B cell (primary cell): Measurements from ENCODE around the gene CCL22. TPM values are rescaled to one million over a fixed set of nuclear protein-coding genes. Genes with fewer than 3 reads are reported as not detected.

Experiments used
- ATAC-seq: fragments of 200-7000 bp; cut with Tn5 transposase; one replicate; pipeline ENCODE4 v1.10.0; 2021; ENCODE audit warnings: low read depth, mild to moderate bottlenecking, moderate number of reproducible peaks, moderate library complexity
- CTCF ChIA-PET: fragments of 350-600 bp; sonication (Branson Sonifier 250); formaldehyde crosslinking; loops from one replicate; lab custom pipeline; 2021; ENCODE audit warnings: antibody characterized with exemption, inconsistent platforms; lab: Charles Lee
- POLR2A ChIA-PET: fragments of 350-600 bp; sonication (Branson Sonifier 250); formaldehyde crosslinking; loops from one replicate; lab custom pipeline; 2021; ENCODE audit warnings: antibody characterized with exemption; lab: Charles Lee
- DNase-seq: peaks from one replicate; pipeline ENCODE4 v3.0.0; 2013
- H2AFZ ChIP-seq: 2 replicates; pipeline ENCODE4 v1.6.1; 2012; ENCODE audit warnings: mild to moderate bottlenecking, low read depth, low read length; ENCODE audit not compliant: insufficient read depth, poor library complexity, severe bottlenecking
- H3K27ac ChIP-seq, 2 donors: 1 replicate in 1 of 2; 2 replicates in 1 of 2; pipeline ENCODE4 v1.5.1; 2012 to 2013; ENCODE audit warnings: low read length in 2 of 2, mild to moderate bottlenecking in 2 of 2, moderate library complexity in 1 of 2
- H3K27me3 ChIP-seq, 4 experiments: fragments of 200-600 bp in 1 of 4; sonication (generic) in 1 of 4; replicated peaks in 1 of 4; 1 replicate in 2 of 4; 2 replicates in 2 of 4; pipeline versions ENCODE4 v1.6.1 to v1.7.0; 2013 to 2016; ENCODE audit warnings: low read length in 3 of 4, mild to moderate bottlenecking in 2 of 4, mixed read lengths in 1 of 4, moderate library complexity in 1 of 4; ENCODE audit not compliant: insufficient read depth in 4 of 4, control insufficient read depth in 3 of 4; ENCODE audit errors: control extremely low read depth in 1 of 4
- H3K36me3 ChIP-seq, 2 experiments: replicated peaks in 1 of 2; 1 replicate in 1 of 2; 2 replicates in 1 of 2; pipeline versions ENCODE4 v1.6.1 to v1.7.1; 2013; ENCODE audit warnings: low read length in 1 of 2; ENCODE audit not compliant: insufficient read depth in 2 of 2, control insufficient read depth in 1 of 2; ENCODE audit errors: control extremely low read depth in 1 of 2, extremely low read depth in 1 of 2
- H3K4me1 ChIP-seq, 2 donors: fragments of 200-600 bp in 1 of 2; sonication (generic) in 1 of 2; 1 replicate in 1 of 2; 2 replicates in 1 of 2; pipeline versions ENCODE4 v1.5.1 to v1.6.1; 2013 to 2017; ENCODE audit warnings: low read length in 2 of 2; ENCODE audit not compliant: control insufficient read depth in 2 of 2, insufficient read depth in 2 of 2
- H3K4me2 ChIP-seq: replicated peaks from 2 replicates; pipeline ENCODE3; 2012; ENCODE audit warnings: mild to moderate bottlenecking, low read depth, low read length; ENCODE audit not compliant: poor library complexity, severe bottlenecking
- H3K4me3 ChIP-seq, 5 experiments: fragments of 200-600 bp in 1 of 5; sonication (generic) in 1 of 5; 1 replicate in 3 of 5; 2 replicates in 2 of 5; pipeline versions ENCODE4 v1.5.1 to v1.7.0; 2011 to 2016; ENCODE audit warnings: low read length in 4 of 5, mild to moderate bottlenecking in 4 of 5, low read depth in 2 of 5, control low read depth in 1 of 5, moderate library complexity in 1 of 5; ENCODE audit not compliant: insufficient read depth in 1 of 5; ENCODE audit errors: control extremely low read depth in 1 of 5, extremely low read depth in 1 of 5
- H3K79me2 ChIP-seq: fragments of 200-600 bp; sonication (generic); one replicate; pipeline ENCODE4 v1.6.0; 2016; ENCODE audit warnings: low read length; ENCODE audit not compliant: control insufficient read depth, insufficient read depth
- H3K9ac ChIP-seq: fragments of 200-600 bp; sonication (generic); 2 replicates; pipeline ENCODE4 v1.6.1; 2017; ENCODE audit warnings: mild to moderate bottlenecking, low read length, moderate library complexity
- H3K9me3 ChIP-seq, 3 donors: one replicate each; pipeline versions ENCODE4 v1.6.1 to v1.7.1; 2013; ENCODE audit warnings: low read length in 2 of 3; ENCODE audit not compliant: control insufficient read depth in 2 of 3, insufficient read depth in 1 of 3; ENCODE audit errors: control extremely low read depth in 1 of 3
- H4K20me1 ChIP-seq: 2 replicates; pipeline ENCODE4 v1.6.0; 2012; ENCODE audit warnings: mild to moderate bottlenecking, low read length; ENCODE audit not compliant: insufficient read depth, control insufficient read depth, poor library complexity, severe bottlenecking
- H3K27ac Mint-ChIP-seq: one replicate; pipeline ENCODE4 v1.8.0; 2021; ENCODE audit warnings: mixed read lengths
- H3K27me3 Mint-ChIP-seq: one replicate; pipeline ENCODE4 v1.8.0; 2021; ENCODE audit warnings: mixed read lengths
- H3K4me1 Mint-ChIP-seq: one replicate; pipeline ENCODE4 v1.8.0; 2021; ENCODE audit warnings: mixed read lengths
- H3K4me3 Mint-ChIP-seq: one replicate; pipeline ENCODE4 v1.8.0; 2021; ENCODE audit warnings: mixed read lengths
- H3K9me3 Mint-ChIP-seq: one replicate; pipeline ENCODE4 v1.8.0; 2022; ENCODE audit warnings: mixed read lengths; ENCODE audit not compliant: insufficient read depth
- CTCF ChIP-seq: fragments of 200-600 bp; IDR thresholded peaks from one replicate; pipeline ENCODE4 v1.8.0; 2022; ENCODE audit warnings: antibody characterized with exemption, mild to moderate bottlenecking
- EZH2 ChIP-seq: IDR thresholded peaks from 2 replicates; pipeline ENCODE4 v1.6.1; 2012; ENCODE audit warnings: borderline replicate concordance, low read depth, mild to moderate bottlenecking, moderate library complexity, low read length; ENCODE audit not compliant: insufficient read depth, poor library complexity, severe bottlenecking
- WGBS: methylation state at CpG from one replicate; pipeline ENCODE4 v1.1.5; 2013; ENCODE audit warnings: missing lambda C conversion rate; ENCODE audit not compliant: insufficient coverage; 5-methylcytosine and 5-hydroxymethylcytosine counted together
- intact Hi-C: fragments of 100-400 bp; cut with micrococcal nuclease; formaldehyde crosslinking; loops from one replicate; pipeline ENCODE4 v1.10.0; 2022
- polyA plus RNA-seq: library from polyadenylated mRNA; depleted of rRNA; stranded (reverse); fragments of >200 nt; gene quantifications from 2 replicates; pipeline ENCODE4 v1.2.3, GENCODE V29; 2012
- total RNA-seq, 2 donors: library from RNA; stranded (reverse); fragments of 120-200 nt in 1 of 2; gene quantifications; 1 replicate in 1 of 2; 2 replicates in 1 of 2; pipeline versions ENCODE4 v1.2.3 to v1.2.4, GENCODE V29; 2013 to 2022

The CCL22 gene
- total and polyA plus RNA-seq, 2 donors (not counting 1 experiment from before 2014, with no cell fraction given): 0.04 to 91.5 TPM

DNA sequence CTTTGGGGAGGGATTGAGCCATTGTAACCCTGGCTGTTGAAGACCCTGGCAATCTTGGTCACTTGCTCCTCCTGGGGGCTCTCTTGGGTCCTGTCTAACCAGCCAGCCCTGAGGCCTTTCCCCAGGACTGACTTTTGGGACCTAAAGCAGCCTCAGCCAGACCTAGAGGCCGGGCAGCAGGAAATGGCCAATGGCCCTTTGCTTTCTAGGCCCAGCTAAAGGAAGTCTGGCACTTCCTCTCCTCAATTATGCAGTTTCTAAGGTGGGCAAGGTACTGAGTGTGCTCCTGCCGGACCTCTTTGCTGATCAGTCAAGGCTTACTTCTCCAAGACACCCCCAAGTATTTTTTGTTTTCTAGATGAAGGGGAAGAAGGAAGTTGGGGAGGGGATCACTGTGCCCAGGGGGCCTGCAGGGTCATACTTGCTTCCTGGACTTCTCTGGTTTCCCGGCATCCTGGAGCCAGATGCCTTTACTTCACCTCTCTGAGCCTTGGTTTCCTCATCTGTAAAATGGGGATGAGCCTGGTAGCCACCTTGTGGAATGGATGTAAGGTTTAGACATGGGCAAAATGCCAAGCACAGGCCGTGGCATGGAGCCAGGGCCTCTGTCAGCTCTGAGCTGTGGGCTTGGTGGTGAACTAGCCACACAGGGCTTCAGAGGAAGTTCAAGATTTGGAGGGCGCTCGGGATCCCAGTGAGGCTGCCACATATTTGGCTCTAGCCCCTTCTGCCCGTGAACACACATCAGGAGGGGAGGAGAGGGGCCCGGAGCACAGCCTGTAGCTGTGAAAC, 22.3 kb downstream of the CCL22 start:
- peaks cover 45 to 55% of the 10 kb centered on the region in 2 donors for H3K4me1 ChIP-seq
- DNase-seq (peak; percentile 26), ATAC-seq (no peak)
- no peak overlapping the region for H3K9ac ChIP-seq
- no peak overlapping the region for H3K27ac ChIP-seq
- H4K20me1 ChIP-seq: no peaks in the 10 kb centered on the region
- intact Hi-C loops: no loop called here
- H3K27me3 ChIP-seq: no peaks in the 10 kb centered on the region
- H3K27ac Mint-ChIP-seq: no peak overlapping the region
- H3K4me1 Mint-ChIP-seq: peaks cover 59% of the 10 kb centered on the region
- peak overlapping the region; percentile 11 for H3K4me2 ChIP-seq
- H3K36me3 ChIP-seq: no peaks in the 10 kb centered on the region
- peak overlapping the region; percentile 2 for H2AFZ ChIP-seq
- no peak overlapping the region for H3K4me3 ChIP-seq
- H3K27me3 Mint-ChIP-seq: no peaks in the 10 kb centered on the region
- TF ChIP-seq CTCF: no peak
- TF ChIP-seq EZH2: no peak
- H3K9me3 Mint-ChIP-seq: no peaks in the 10 kb centered on the region
- WGBS: 33% methylated on average over 5 of the region's 8 CpGs
- ChIA-PET CTCF (interaction anchor here (1.0 to 1.8 kb wide), 5 partner anchors 10 to 81 kb away, joined by 3 to 7 read pairs (median 4); no protein-coding TSS in a partner anchor), POLR2A (no interaction called here)
- H3K9me3 ChIP-seq: no peaks in the 10 kb centered on the region
- H3K79me2 ChIP-seq: no peaks in the 10 kb centered on the region
- H3K4me3 Mint-ChIP-seq: no peak overlapping the region

- POLR2A ChIA-PET: no interaction called here
- DNase-seq (no peak), ATAC-seq (no peak)
- Histone ChIP-seq H3K4me2 (peak overlapping the region; percentile 11), H3K36me3 (no peaks in the 10 kb centered on the region), H3K79me2 (no peaks in the 10 kb centered on the region), H3K27me3 (no peaks in the 10 kb centered on the region), H4K20me1 (no peaks in the 10 kb centered on the region), H3K27ac (no peak overlapping the region), H3K9ac (no peak overlapping the region), H3K4me1 (peaks cover 45 to 62% of the 10 kb centered on the region in 2 donors), H2AFZ (no peak overlapping the region), H3K9me3 (peaks cover 0 to 4% (median 0%) of the 10 kb centered on the region in 3 donors), H3K4me3 (no peak overlapping the region)
- Mint-ChIP-seq H3K27ac (peak overlapping the region; percentile 26), H3K4me1 (peaks cover 60% of the 10 kb centered on the region), H3K9me3 (no peaks in the 10 kb centered on the region), H3K4me3 (no peak overlapping the region), H3K27me3 (no peaks in the 10 kb centered on the region)
- no peak for TF ChIP-seq EZH2
- TF ChIP-seq CTCF: no peak
- intact Hi-C loops: no loop called here
- WGBS: 94% methylated on average over 32 of the region's 35 CpGs
- CTCF ChIA-PET: interaction anchor here (1.0 to 1.8 kb wide), 4 partner anchors 35 to 81 kb away, joined by 3 to 7 read pairs (median 4); no protein-coding TSS in a partner anchor
Observed at GRCh38 chr16:57381791-57382534, 23.4 kb downstream of the CCL22 start.
